GM08714 (cell line): ENCODE results near the gene ACCS.

Source experiments
- H3K4me3 ChIP-seq: fragments of 200-500 bp; sonication (Bioruptor generic); 2 replicates; pipeline ENCODE4 v1.5.1; 2014; ENCODE audit warnings: mild to moderate bottlenecking, low read length, inconsistent platforms
- ZNF274 ChIP-seq: IDR thresholded peaks from 2 replicates; pipeline ENCODE4 v1.6.1; 2012; ENCODE audit warnings: mild to moderate bottlenecking, low read depth, low read length

The ACCS gene

GRCh38 chr11:44125598-44125997, 59.5 kb downstream of the ACCS start:
- no peak overlapping the region for H3K4me3 ChIP-seq
- no peak for TF ChIP-seq ZNF274

GRCh38 chr11:44126304-44126703, 60.2 kb downstream of the ACCS start:
- H3K4me3 ChIP-seq, result no peak overlapping the region
- TF ChIP-seq ZNF274, result no peak

DNA sequence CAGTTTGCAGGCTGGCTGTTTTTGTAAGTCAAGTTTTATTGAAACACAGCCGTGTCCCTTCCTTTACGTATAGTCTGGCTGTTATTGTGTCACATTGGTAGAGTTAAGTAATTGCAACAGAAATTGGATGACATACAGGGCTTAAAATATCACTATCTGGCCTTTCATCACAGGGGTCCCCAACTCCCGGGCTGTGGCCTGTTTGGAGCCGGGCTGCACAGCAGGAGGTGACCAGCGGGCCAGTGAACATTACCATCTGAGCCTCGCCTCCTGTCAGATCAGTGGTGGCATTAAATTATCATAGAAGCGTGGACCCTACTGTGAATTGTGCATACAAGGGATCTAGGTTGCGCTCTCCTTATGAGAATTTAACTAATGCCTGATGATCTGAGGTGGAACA, 61.1 kb downstream of the ACCS start:
- no peak for TF ChIP-seq ZNF274
- H3K4me3 ChIP-seq, result no peak overlapping the region

GRCh38 chr11:44128729-44129128, 62.7 kb downstream of the ACCS start:
- TF ChIP-seq ZNF274, result no peak
- no peak overlapping the region for H3K4me3 ChIP-seq

DNA sequence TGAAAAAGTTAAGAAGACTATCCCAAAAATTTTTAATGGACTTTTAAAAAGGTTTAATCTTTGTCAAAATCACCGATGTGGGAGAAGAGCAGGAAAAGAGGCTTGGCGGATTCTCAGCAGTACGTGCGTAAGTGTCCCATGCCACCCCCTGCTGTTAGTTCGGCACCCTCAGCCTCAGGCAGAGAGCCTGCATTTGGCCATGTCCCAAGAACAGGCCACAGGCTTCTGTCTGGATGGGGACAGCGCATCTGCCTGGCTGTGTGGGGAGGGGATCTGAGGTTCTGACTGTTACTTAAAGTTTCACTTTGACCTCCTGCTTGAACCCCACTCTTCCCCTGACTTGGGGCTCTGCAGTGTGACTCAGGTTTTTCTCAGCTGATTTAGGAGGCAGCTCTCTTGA, 64.7 kb downstream of the ACCS start:
- TF ChIP-seq ZNF274, result no peak
- H3K4me3 ChIP-seq, result no peak overlapping the region

DNA sequence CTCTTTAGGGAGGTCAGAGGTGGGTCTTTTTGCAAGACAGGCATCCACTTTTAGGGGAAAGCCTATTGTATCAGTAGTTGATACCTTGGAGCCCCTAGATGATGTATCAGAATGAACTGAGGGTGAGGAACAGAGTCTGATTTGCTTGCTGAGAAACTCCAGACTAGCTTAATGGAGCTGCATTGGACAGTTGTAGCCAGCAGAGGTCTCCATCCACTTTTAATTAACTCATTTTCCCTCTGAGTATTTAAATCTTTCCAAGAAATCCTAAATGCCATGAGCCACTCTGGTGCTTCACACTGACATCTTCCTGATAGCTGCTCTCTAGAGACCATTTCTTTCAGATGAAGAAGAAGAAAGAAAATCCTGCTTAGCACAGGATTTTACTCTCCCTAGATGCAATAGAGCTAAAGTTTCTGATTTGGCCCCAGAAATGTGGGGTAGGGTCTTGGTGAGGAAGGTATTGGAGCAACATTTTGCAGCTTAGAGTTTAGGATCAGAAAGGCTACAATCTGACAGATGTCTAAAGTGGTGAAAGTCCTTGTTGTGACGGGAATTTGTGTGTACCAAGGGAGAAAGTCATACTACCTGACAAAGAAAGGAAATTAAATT, 67.4 kb downstream of the ACCS start:
- no peak overlapping the region for H3K4me3 ChIP-seq
- no peak for TF ChIP-seq ZNF274
